SK-N-SH (cell line): ENCODE measurements around the gene NIPAL1. TPM values are rescaled to one million over a fixed set of nuclear protein-coding genes. Genes with fewer than 3 reads are reported as not detected.

Experiments used
- CTCF ChIA-PET: fragments of 300-600, 350-600 bp; formaldehyde crosslinking; extraction: SDS; loops from one replicate; lab custom pipeline; 2021; lab: Yijun Ruan, JAX
- POLR2A ChIA-PET: fragments of 350-600 bp; sonication (Branson Sonifier 250); formaldehyde crosslinking; extraction: SDS; loops from one replicate; lab custom pipeline; 2020; ENCODE audit warnings: antibody characterized with exemption, inconsistent platforms; lab: Yijun Ruan, JAX
- DNase-seq: peaks from one replicate; pipeline ENCODE4 v3.0.0; 2012
- H2AFZ ChIP-seq: fragments of 200-600 bp; sonication (generic); 2 replicates; pipeline ENCODE4 v1.8.1; 2016; ENCODE audit warnings: antibody characterized with exemption, mild to moderate bottlenecking, low read depth
- H3F3A ChIP-seq: fragments of 200-600 bp; sonication (generic); replicated peaks from 2 replicates; pipeline ENCODE3; 2016; ENCODE audit warnings: antibody characterized with exemption, mild to moderate bottlenecking; ENCODE audit not compliant: insufficient read depth
- H3K27ac ChIP-seq, 2 experiments: fragments of 200-500 bp in 1 of 2; fragments of 200-600 bp in 1 of 2; sonication (Bioruptor generic) in 1 of 2; sonication (generic), shearing (Covaris generic) in 1 of 2; 2 replicates each; pipeline versions ENCODE4 v1.5.1 to v1.6.1; 2014 to 2016; ENCODE audit warnings: low read depth in 2 of 2, inconsistent platforms in 1 of 2, low read length in 1 of 2, mild to moderate bottlenecking in 1 of 2, mixed read lengths in 1 of 2
- H3K27me3 ChIP-seq: fragments of 200-600 bp; sonication (generic), shearing (Covaris generic); 2 replicates; pipeline ENCODE4 v1.6.1; 2016; ENCODE audit warnings: mixed run types; ENCODE audit not compliant: insufficient read depth
- H3K36me3 ChIP-seq, 2 experiments: fragments of 200-500 bp in 1 of 2; fragments of 200-600 bp in 1 of 2; sonication (Bioruptor generic) in 1 of 2; sonication (generic) in 1 of 2; replicated peaks in 1 of 2; 2 replicates each; pipeline versions ENCODE3 to v1.5.1; 2014 to 2016; ENCODE audit warnings: low read length in 1 of 2, mild to moderate bottlenecking in 1 of 2; ENCODE audit not compliant: insufficient read depth in 2 of 2, control insufficient read depth in 1 of 2
- H3K4me1 ChIP-seq, 2 experiments: fragments of 200-500 bp in 1 of 2; fragments of 200-600 bp in 1 of 2; sonication (Bioruptor generic) in 1 of 2; sonication (generic), shearing (Covaris generic) in 1 of 2; 2 replicates each; pipeline versions ENCODE4 v1.5.1 to v1.6.1; 2014 to 2016; ENCODE audit warnings: low read depth in 1 of 2, low read length in 1 of 2, mixed run types in 1 of 2; ENCODE audit not compliant: insufficient read depth in 2 of 2, control insufficient read depth in 1 of 2
- H3K4me2 ChIP-seq: fragments of 200-600 bp; sonication (generic), shearing (Covaris generic); 2 replicates; pipeline ENCODE4 v1.6.1; 2017; ENCODE audit warnings: mixed run types
- H3K4me3 ChIP-seq, 2 experiments: fragments of 200-500 bp in 1 of 2; fragments of 200-600 bp in 1 of 2; sonication (Bioruptor generic) in 1 of 2; sonication (generic), shearing (Covaris generic) in 1 of 2; 2 replicates each; pipeline versions ENCODE4 v1.5.1 to v1.8.1; 2014 to 2016; ENCODE audit warnings: low read depth in 2 of 2, inconsistent platforms in 1 of 2, low read length in 1 of 2, mild to moderate bottlenecking in 1 of 2, mixed read lengths in 1 of 2, moderate library complexity in 1 of 2
- H3K79me2 ChIP-seq: fragments of 200-600 bp; sonication (generic); 2 replicates; pipeline ENCODE4 v1.8.1; 2017; ENCODE audit warnings: mild to moderate bottlenecking; ENCODE audit not compliant: insufficient read depth
- H3K9ac ChIP-seq: fragments of 200-600 bp; sonication (generic); 2 replicates; pipeline ENCODE4 v1.6.1; 2017; ENCODE audit warnings: mixed run types
- H3K9me2 ChIP-seq: fragments of 200-600 bp; sonication (generic); 2 replicates; pipeline ENCODE4 v1.6.1; 2017; ENCODE audit warnings: mixed run types
- H3K9me3 ChIP-seq: fragments of 200-600 bp; sonication (generic); 2 replicates; pipeline ENCODE4 v1.6.1; 2017; ENCODE audit warnings: mixed run types, mild to moderate bottlenecking, moderate library complexity
- H4K20me1 ChIP-seq: fragments of 200-600 bp; sonication (generic); 2 replicates; pipeline ENCODE4 v1.6.1; 2017; ENCODE audit warnings: mild to moderate bottlenecking, mixed run types; ENCODE audit not compliant: insufficient read depth
- CHD2 ChIP-seq: fragments of 150-350 bp; IDR thresholded peaks from 2 replicates; pipeline ENCODE4 v1.6.1; 2018; ENCODE audit warnings: low read length; ENCODE audit not compliant: partially characterized antibody
- EP300 ChIP-seq, 2 experiments: IDR thresholded peaks; 2 replicates each; pipeline versions ENCODE4 v1.4.0 to v1.6.1; 2012; ENCODE audit warnings: borderline replicate concordance in 1 of 2, low read depth in 1 of 2, low read length in 1 of 2
- EZH2phosphoT487 ChIP-seq: fragments of 200-600 bp; sonication (generic); IDR thresholded peaks from 2 replicates; pipeline ENCODE4 v1.6.1; 2017; ENCODE audit warnings: low read depth, mixed run types, mild to moderate bottlenecking, antibody characterized with exemption, moderate library complexity, borderline replicate concordance
- FOSL2 ChIP-seq: IDR thresholded peaks from 2 replicates; pipeline ENCODE4 v1.4.0; 2012; ENCODE audit warnings: low read depth, mild to moderate bottlenecking, moderate library complexity, borderline replicate concordance
- FOXM1 ChIP-seq: IDR thresholded peaks from 2 replicates; pipeline ENCODE4 v1.4.0; 2012; ENCODE audit warnings: low read depth, mild to moderate bottlenecking
- GABPA ChIP-seq: IDR thresholded peaks from 2 replicates; pipeline ENCODE4 v1.4.0; 2012; ENCODE audit warnings: low read depth, mild to moderate bottlenecking
- GATA2 ChIP-seq: sonication (generic); formaldehyde crosslinking; IDR thresholded peaks from 2 replicates; pipeline ENCODE4 v1.5.0; 2020; ENCODE audit warnings: mild to moderate bottlenecking, missing genetic modification reagents
- IRF3 ChIP-seq: fragments of 150-350 bp; IDR thresholded peaks from 2 replicates; pipeline ENCODE4 v1.6.1; 2016; ENCODE audit warnings: mild to moderate bottlenecking, low read depth, low read length
- MEF2A ChIP-seq: IDR thresholded peaks from 2 replicates; pipeline ENCODE4 v1.4.0; 2012; ENCODE audit warnings: low read depth, borderline replicate concordance
- NRF1 ChIP-seq: IDR thresholded peaks from 2 replicates; pipeline ENCODE4 v1.6.1; 2012; ENCODE audit warnings: low read depth, mild to moderate bottlenecking, low read length
- RAD21 ChIP-seq: IDR thresholded peaks from 2 replicates; pipeline ENCODE4 v1.6.1; 2012; ENCODE audit warnings: mild to moderate bottlenecking, low read length
- RCOR1 ChIP-seq: fragments of 150-350 bp; IDR thresholded peaks from 2 replicates; pipeline ENCODE4 v1.6.1; 2017; ENCODE audit warnings: antibody characterized with exemption, low read length
- REST ChIP-seq: IDR thresholded peaks from 2 replicates; pipeline ENCODE4 v1.6.1; 2012; ENCODE audit warnings: mild to moderate bottlenecking, low read depth, low read length, moderate library complexity
- RFX5 ChIP-seq: IDR thresholded peaks from 2 replicates; pipeline ENCODE4 v1.6.1; 2012; ENCODE audit warnings: mild to moderate bottlenecking, improper control_type of control experiment, low read length
- RXRA ChIP-seq: IDR thresholded peaks from 2 replicates; pipeline ENCODE4 v1.4.0; 2012; ENCODE audit warnings: low read depth, mild to moderate bottlenecking, borderline replicate concordance
- USF2 ChIP-seq: fragments of 150-350 bp; IDR thresholded peaks from 2 replicates; pipeline ENCODE4 v1.6.1; 2017; ENCODE audit warnings: antibody characterized with exemption, low read length, low read depth, borderline replicate concordance
- YY1 ChIP-seq: IDR thresholded peaks from 2 replicates; pipeline ENCODE4 v1.4.0; 2012; ENCODE audit warnings: low read depth, mild to moderate bottlenecking
- polyA plus RNA-seq, 3 experiments: library from polyadenylated mRNA; depleted of rRNA; stranded (reverse); fragments of >200 nt; gene quantifications; 2 replicates each; pipeline ENCODE4 v1.2.3, GENCODE V29; 2012
- TF ChIP-seq, protein P1 (sequence below): IDR thresholded peaks from 2 replicates; pipeline ENCODE4 v1.4.0; 2012; ENCODE audit warnings: low read depth
- TF ChIP-seq, protein P2 (sequence below): IDR thresholded peaks from 2 replicates; pipeline ENCODE4 v1.4.0; 2012; ENCODE audit warnings: low read depth, borderline replicate concordance
- TF ChIP-seq, protein P3 (sequence below): IDR thresholded peaks from 2 replicates; pipeline ENCODE4; 2012

Gene NIPAL1
- polyA plus RNA-seq, 1 of the 3 experiments (the other 2 are of a cell fraction) = 1.8 TPM

DNA sequence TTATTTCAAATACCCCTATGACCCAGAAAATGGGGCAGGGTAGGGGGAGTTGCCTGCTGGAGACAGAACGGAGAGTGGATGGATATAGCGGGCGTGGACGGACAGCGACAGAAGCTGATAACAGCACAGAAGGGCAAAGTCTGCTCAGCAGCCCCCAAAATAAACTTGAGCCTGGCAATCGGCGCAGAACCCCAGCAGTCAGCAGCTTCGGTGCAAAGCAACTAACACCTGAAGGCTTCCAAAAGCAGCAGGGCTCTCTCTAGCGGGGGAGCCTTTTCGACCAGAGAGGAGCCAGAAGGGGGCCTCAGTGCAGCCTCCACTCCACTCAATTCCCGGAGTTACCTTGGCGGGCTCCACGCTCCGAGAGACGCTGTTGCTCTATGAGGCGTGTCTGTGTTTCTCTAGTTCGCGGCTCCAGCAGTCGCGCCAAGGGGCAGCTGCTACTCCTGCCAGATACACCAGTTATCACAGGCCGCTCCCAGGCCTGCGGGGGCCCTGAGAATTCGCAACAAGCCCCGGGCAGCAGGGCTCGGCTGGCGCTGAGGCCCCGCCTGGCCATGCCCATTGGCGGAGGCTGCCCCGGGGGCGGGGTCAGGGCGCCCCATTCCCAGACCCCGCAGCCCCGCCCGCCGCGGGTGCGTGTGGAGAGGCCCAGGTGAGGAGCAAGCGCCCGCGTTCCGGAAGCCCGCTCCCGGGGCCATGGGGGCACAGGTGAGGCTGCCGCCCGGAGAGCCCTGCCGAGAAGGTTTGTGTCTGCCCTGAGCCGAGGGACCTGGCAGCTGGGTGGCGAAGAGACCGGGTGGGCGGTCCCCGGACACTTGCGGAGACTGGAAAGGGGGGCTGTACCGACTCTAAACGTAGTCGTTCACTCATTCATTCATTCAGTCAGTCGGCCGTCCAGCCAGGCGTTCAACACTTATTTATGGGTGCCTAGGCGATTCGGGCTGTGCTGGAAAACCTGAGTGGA is at the start of gene NIPAL1, which contains the start of gene CNGA1 (continued):
- TF ChIP-seq EP300 (IDR thresholded peaks at IDR 0.05; ENCODE audit: borderline replicate concordance in 1 of 2, low read depth in 1 of 2, low read length in 1 of 2) = no peak
- TF ChIP-seq, protein P1, sequence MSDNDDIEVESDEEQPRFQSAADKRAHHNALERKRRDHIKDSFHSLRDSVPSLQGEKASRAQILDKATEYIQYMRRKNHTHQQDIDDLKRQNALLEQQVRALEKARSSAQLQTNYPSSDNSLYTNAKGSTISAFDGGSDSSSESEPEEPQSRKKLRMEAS = peak; percentile 20; the same call in 1 of the 2 replicates
- TF ChIP-seq RXRA = no peak
- no peak for TF ChIP-seq EZH2phosphoT487
- TF ChIP-seq, protein P2, sequence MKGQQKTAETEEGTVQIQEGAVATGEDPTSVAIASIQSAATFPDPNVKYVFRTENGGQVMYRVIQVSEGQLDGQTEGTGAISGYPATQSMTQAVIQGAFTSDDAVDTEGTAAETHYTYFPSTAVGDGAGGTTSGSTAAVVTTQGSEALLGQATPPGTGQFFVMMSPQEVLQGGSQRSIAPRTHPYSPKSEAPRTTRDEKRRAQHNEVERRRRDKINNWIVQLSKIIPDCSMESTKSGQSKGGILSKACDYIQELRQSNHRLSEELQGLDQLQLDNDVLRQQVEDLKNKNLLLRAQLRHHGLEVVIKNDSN = no peak
- TF ChIP-seq IRF3 = no peak
- no peak for TF ChIP-seq RFX5
- TF ChIP-seq RCOR1 = no peak
- TF ChIP-seq GABPA = no peak
- TF ChIP-seq CHD2 = no peak
- TF ChIP-seq GATA2 (CRISPR knock-in tag) = no peak

- Histone ChIP-seq H2AFZ (no peak overlapping the region), H3K4me3 (no peak overlapping the region), H3K79me2 (no peaks in the 10 kb centered on the region), H3K36me3 (no peaks in the 10 kb centered on the region), H3K27me3 (no peaks in the 10 kb centered on the region), H3K4me1 (no peaks in the 10 kb centered on the region), H3K4me2 (no peak overlapping the region), H3K9me2 (no peaks in the 10 kb centered on the region), H3F3A (no peaks in the 10 kb centered on the region), H3K9ac (no peak overlapping the region), H4K20me1 (no peaks in the 10 kb centered on the region), H3K9me3 (no peaks in the 10 kb centered on the region), H3K27ac (no peak overlapping the region)
- DNase-seq = no peak
- no peak for TF ChIP-seq REST
- TF ChIP-seq YY1 = no peak
- TF ChIP-seq FOSL2 = no peak
- no peak for TF ChIP-seq NRF1
- TF ChIP-seq, protein P3, sequence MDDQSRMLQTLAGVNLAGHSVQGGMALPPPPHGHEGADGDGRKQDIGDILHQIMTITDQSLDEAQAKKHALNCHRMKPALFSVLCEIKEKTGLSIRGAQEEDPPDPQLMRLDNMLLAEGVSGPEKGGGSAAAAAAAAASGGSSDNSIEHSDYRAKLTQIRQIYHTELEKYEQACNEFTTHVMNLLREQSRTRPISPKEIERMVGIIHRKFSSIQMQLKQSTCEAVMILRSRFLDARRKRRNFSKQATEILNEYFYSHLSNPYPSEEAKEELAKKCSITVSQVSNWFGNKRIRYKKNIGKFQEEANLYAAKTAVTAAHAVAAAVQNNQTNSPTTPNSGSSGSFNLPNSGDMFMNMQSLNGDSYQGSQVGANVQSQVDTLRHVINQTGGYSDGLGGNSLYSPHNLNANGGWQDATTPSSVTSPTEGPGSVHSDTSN = no peak
- no peak for TF ChIP-seq RCOR1
- TF ChIP-seq, protein P2 = no peak
- TF ChIP-seq RAD21 = no peak
- TF ChIP-seq FOXM1 = no peak
- no peak for TF ChIP-seq USF2
- no peak for TF ChIP-seq MEF2A
- ChIA-PET POLR2A (no interaction called here), CTCF (no interaction called here)
Observed at GRCh38 chr4:47968847-47969246, 47.7 kb upstream of the NIPAL1 start.
